PC-9 (cell line): ENCODE results near the gene OCA2. TPM values are rescaled to one million over a fixed set of nuclear protein-coding genes. Genes with fewer than 3 reads are reported as not detected.

Experiments used
- BruUV-seq: library from RNA; stranded (reverse); fragments of 400-500 nt; replicated peaks from 2 replicates; lab custom pipeline; 2021; lab: Mats Ljungman, UMichigan
- CTCF ChIA-PET: fragments of 300-600 bp; sonication (Branson Sonifier 250); formaldehyde crosslinking; loops from one replicate; lab custom pipeline; 2022; ENCODE audit warnings: antibody characterized with exemption; lab: Charles Lee
- POLR2A ChIA-PET: fragments of 300-600 bp; sonication (Branson Sonifier 250); formaldehyde crosslinking; loops from one replicate; lab custom pipeline; 2022; ENCODE audit warnings: antibody characterized with exemption; ENCODE audit not compliant: unreplicated experiment; lab: Charles Lee
- DNase-seq, 2 experiments: peaks; one replicate each; pipeline versions ENCODE4 v3.0.0 to v3.0.0-alpha.2; 2015 to 2022; ENCODE audit warnings: mixed read lengths in 1 of 2
- H2AFZ ChIP-seq: fragments of 200-600 bp; sonication (generic); 2 replicates; pipeline ENCODE4 v1.8.1; 2017; ENCODE audit warnings: antibody characterized with exemption
- H3F3A ChIP-seq: fragments of 200-600 bp; sonication (generic); 2 replicates; pipeline ENCODE4 v1.8.1; 2017; ENCODE audit warnings: antibody characterized with exemption, mild to moderate bottlenecking, low read depth; ENCODE audit not compliant: insufficient read depth
- H3K27ac ChIP-seq: fragments of 200-600 bp; sonication (generic); 2 replicates; pipeline ENCODE4 v1.6.1; 2016; ENCODE audit warnings: mixed run types
- H3K27me3 ChIP-seq: fragments of 200-600 bp; sonication (generic); 2 replicates; pipeline ENCODE4 v1.6.1; 2016; ENCODE audit warnings: low read depth, mixed run types; ENCODE audit not compliant: insufficient read depth
- H3K36me3 ChIP-seq: fragments of 200-600 bp; sonication (generic); 2 replicates; pipeline ENCODE4 v1.6.1; 2016; ENCODE audit warnings: low read depth, mixed run types
- H3K4me1 ChIP-seq: fragments of 200-600 bp; sonication (generic); replicated peaks from 2 replicates; pipeline ENCODE4 v1.6.1; 2016; ENCODE audit warnings: mixed run types; ENCODE audit not compliant: insufficient read depth
- H3K4me2 ChIP-seq: fragments of 200-600 bp; sonication (generic); 2 replicates; pipeline ENCODE4 v1.6.1; 2017; ENCODE audit warnings: mixed run types
- H3K4me3 ChIP-seq: fragments of 200-600 bp; sonication (generic); 2 replicates; pipeline ENCODE4 v1.6.1; 2016; ENCODE audit warnings: mixed run types
- H3K79me2 ChIP-seq: fragments of 200-600 bp; sonication (generic); 2 replicates; pipeline ENCODE4 v1.6.1; 2017; ENCODE audit warnings: low read depth, mixed run types
- H3K9me2 ChIP-seq: fragments of 200-600 bp; sonication (generic); 2 replicates; pipeline ENCODE4 v1.8.1; 2017; ENCODE audit warnings: mild to moderate bottlenecking; ENCODE audit not compliant: insufficient read depth
- H3K9me3 ChIP-seq: fragments of 200-600 bp; sonication (generic); 2 replicates; pipeline ENCODE4 v1.8.1; 2016; ENCODE audit warnings: low read depth; ENCODE audit not compliant: insufficient read depth
- H4K20me1 ChIP-seq: fragments of 200-600 bp; sonication (generic); 2 replicates; pipeline ENCODE4 v1.8.1; 2017; ENCODE audit not compliant: insufficient read depth
- CTCF ChIP-seq: fragments of 200-600 bp; sonication (generic); conservative IDR thresholded peaks from 2 replicates; pipeline ENCODE4 v1.6.1; 2017; ENCODE audit warnings: mixed run types, antibody characterized with exemption, mild to moderate bottlenecking, moderate library complexity
- EZH2 ChIP-seq: fragments of 200-600 bp; sonication (generic); IDR thresholded peaks from 2 replicates; pipeline ENCODE4 v1.8.0; 2017; ENCODE audit warnings: antibody characterized with exemption, low read depth
- intact Hi-C: fragments of 100-400 bp; cut with micrococcal nuclease; formaldehyde crosslinking; loops from one replicate; pipeline ENCODE4 v1.10.0; 2022; ENCODE audit not compliant: unreplicated experiment
- total RNA-seq: library from RNA; stranded (reverse); gene quantifications from 2 replicates; pipeline ENCODE4 v1.2.3, GENCODE V29; 2021

OCA2 gene
- total RNA-seq, 1 experiment from 2014 or later = not detected

GRCh38 chr15:27806396-27806795 lies 292.7 kb downstream of the OCA2 start:
- ChIA-PET CTCF (no interaction called here), POLR2A (no interaction called here)
- Histone ChIP-seq H3K9me2 (no peaks in the 10 kb centered on the region), H3K79me2 (no peaks in the 10 kb centered on the region), H3K27me3 (peaks cover 44% of the 10 kb centered on the region), H3K4me2 (no peak overlapping the region), H2AFZ (no peak overlapping the region), H3K4me3 (no peak overlapping the region), H3K27ac (no peak overlapping the region), H3K9me3 (no peaks in the 10 kb centered on the region), H3K4me1 (no peaks in the 10 kb centered on the region), H4K20me1 (no peaks in the 10 kb centered on the region), H3K36me3 (no peaks in the 10 kb centered on the region), H3F3A (no peaks in the 10 kb centered on the region)
- no peak for DNase-seq
- intact Hi-C loops = no loop called here
- TF ChIP-seq CTCF = no peak
- no peak for TF ChIP-seq EZH2
- BruUV-seq = no TSS peak

GRCh38 chr15:27805261-27806220 lies 293.6 kb downstream of the OCA2 start:
- ChIA-PET CTCF (no interaction called here), POLR2A (no interaction called here)
- BruUV-seq = no TSS peak

More at GRCh38 chr15:27805261-27806220, 293.6 kb downstream of the OCA2 start:
- TF ChIP-seq EZH2 (no peak), CTCF (no peak)
- intact Hi-C loops = no loop called here
- no peaks in the 10 kb centered on the region for H3F3A ChIP-seq
- no peaks in the 10 kb centered on the region for H3K9me3 ChIP-seq
- no peak for DNase-seq
- no peak overlapping the region for H3K4me2 ChIP-seq
- no peaks in the 10 kb centered on the region for H4K20me1 ChIP-seq
- no peaks in the 10 kb centered on the region for H3K4me1 ChIP-seq
- H3K79me2 ChIP-seq = no peaks in the 10 kb centered on the region
- no peak overlapping the region for H2AFZ ChIP-seq
- no peak overlapping the region for H3K4me3 ChIP-seq
- H3K27ac ChIP-seq = no peak overlapping the region
- no peaks in the 10 kb centered on the region for H3K36me3 ChIP-seq
- H3K9me2 ChIP-seq = no peaks in the 10 kb centered on the region
- peaks cover 44% of the 10 kb centered on the region for H3K27me3 ChIP-seq
